ENCODE measurements around the gene FARSA.

The FARSA gene

DNA sequence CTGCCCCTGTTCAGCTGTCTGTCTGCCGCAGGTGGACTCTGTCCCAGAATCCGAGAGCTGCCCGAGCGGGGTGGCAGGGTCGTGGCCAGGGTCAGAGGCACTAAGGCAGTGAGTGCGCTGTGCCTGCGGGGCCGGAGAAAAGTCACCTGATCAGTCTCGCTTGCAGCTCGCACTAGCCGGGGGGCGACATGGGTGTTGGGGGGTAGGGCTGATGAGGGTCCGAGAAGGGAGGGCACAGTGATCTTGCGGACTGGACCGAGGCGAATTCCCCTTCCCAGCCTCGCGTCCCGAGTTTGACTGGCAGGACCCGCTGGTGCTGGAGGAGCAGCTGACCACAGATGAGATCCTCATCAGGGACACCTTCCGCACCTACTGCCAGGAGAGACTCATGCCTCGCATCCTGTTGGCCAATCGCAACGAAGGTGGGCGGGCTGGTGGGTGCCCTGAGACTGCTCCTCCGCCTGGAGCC is 41.9 kb downstream of the FARSA start:
- TF ChIP-seq CTCF (conservative IDR thresholded peaks at IDR 0.05) (no peak), ZFX (IDR thresholded peaks at IDR 0.05) (no peak)
- peak overlapping the region; percentile 66 for H3K27ac ChIP-seq

- TF ChIP-seq CTCF (conservative IDR thresholded peaks at IDR 0.05) (no peak), ZFX (IDR thresholded peaks at IDR 0.05) (0 out of 2 replicates have a peak, but pooled peaks have one; percentile 11)
These were observed 42.5 kb downstream of the FARSA start, which contains the start of gene GCDH for GRCh38 chr19:12890787-12891552. Gene GCDH (plus strand): TSS chr19:12891160. CDS start chr19:12891305, 145 bp downstream.

DNA sequence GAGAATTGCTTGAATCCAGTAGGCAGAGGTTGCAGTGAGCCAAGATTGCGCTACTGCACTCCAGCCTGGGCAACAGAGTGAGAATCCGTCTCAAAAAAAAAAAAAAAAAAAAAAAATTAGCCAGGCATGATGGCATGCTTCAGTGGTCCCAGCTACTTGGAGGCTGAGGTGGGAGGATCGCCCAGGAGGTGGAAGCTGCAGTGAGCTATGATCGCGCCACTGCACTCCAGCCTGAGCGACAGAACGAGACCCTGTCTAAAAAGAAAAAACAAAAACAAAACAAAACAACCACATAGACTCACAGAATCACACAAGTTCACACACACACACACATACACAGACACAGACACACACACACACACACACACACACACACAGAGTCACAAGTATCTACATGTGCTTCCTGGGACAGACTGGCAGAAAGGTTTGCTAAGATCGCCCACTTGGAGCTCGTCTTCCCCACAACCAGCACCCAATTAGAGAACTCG is 43.2 kb downstream of the FARSA start:
- peak overlapping the region; percentile 66 for H3K27ac ChIP-seq

More at GRCh38 chr19:12890787-12891552, 42.5 kb downstream of the FARSA start, which contains the start of gene GCDH:
- peak within 1 kb of the TSS; percentile 66 for H3K27ac ChIP-seq

- TF ChIP-seq CTCF (conservative IDR thresholded peaks at IDR 0.05): no peak
- no peak for TF ChIP-seq ZFX (IDR thresholded peaks at IDR 0.05)
- H3K27ac ChIP-seq: no peak overlapping the region
These were observed 45.4 kb downstream of the FARSA start for GRCh38 chr19:12888006-12888603.

DNA sequence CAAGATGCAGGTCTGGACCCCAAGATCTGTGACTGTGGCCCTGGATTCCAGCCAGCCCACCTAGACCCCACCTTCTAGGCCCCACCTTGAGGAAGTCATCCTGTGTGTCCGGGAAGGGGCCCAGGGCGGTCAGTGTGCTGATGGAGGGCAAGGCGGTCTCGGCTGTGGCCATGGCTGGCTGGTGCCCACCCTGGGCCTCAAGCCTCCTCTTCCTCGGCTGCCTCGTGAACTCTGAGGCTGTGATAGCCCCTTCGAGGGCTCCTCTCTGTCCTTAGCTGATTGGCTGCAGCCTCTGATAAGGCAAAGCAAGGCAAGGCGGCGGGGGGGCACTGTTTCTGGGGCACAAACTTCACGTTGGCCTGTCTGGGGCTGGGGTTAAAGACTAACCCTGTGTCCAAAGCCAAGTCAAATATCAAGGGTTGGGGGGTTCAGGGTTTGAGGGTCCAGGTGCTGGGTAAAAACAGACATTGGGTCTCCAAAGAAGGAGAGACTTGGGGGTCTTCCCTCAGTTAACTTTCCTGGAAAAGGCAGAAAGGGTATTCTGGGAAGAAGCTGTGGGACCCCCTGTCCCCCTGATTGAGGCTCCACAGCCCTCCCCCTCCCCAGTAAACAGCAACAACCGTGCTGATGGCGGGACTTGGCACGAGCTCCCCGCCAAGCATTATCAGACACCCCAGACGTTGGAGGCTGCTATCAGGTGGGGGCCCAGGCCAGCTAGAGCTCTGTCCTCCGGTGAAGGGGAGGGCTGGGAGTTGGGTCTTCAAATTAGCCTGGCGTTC is 46.4 kb downstream of the FARSA start, which contains the start of gene KLF1:
KLF1 (minus strand) TSS at position 233 of the 779 bp plus-strand sequence; CDS start at position 172, 61 bp downstream.
- H3K27ac ChIP-seq: peak within 1 kb of the TSS; percentile 64
- TF ChIP-seq CTCF (conservative IDR thresholded peaks at IDR 0.05) (no peak), ZFX (IDR thresholded peaks at IDR 0.05) (no peak)

GRCh38 chr19:12886651-12886968 is 46.9 kb downstream of the FARSA start:
- TF ChIP-seq CTCF (conservative IDR thresholded peaks at IDR 0.05) (no peak), ZFX (IDR thresholded peaks at IDR 0.05) (no peak)
- H3K27ac ChIP-seq: no peak overlapping the region

DNA sequence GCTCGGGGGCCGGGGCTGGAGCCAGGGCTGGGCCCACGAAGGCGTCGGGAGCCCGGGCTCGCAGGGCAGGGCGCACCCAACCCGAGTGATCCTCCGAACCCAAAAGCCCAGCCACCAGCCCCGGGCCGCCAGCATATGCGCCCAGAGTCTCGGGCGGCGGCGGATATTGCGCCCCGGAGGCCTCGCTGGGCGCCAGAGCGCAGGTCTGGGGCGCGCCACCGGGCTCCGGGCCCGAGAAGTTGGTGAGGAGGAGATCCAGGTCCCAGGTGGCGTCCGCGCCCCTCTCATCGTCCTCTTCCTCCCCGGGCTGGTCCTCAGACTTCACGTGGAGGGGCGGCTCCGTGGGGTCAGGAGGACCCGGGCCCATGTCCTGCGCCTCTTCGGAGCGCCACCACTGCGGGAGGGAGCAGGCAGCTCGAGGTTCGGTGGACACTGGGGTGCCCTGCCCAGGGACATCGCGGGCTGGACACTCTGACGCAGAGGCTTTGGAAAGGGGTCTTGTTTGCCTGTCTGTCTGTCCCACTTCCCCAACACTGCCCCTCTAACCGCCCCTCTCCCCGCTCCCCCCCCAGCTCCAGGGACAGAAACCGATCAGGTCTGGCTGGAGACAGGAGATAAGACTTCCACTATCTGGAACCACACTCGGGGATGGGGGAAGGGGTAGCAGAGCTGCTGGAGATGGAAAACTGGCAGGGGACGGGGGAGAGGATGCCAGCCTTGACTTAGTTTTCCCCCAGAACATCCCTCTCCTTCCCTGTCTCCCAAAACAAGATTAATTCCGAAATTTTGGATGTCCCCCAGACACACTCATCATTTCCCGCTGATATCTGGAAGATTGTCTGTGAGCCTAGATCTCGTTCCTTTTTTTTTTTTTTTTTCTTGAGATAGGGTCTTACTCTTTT is 47.5 kb downstream of the FARSA start:
- peak overlapping the region; percentile 64 for H3K27ac ChIP-seq
- no peak for TF ChIP-seq ZFX (IDR thresholded peaks at IDR 0.05)
- TF ChIP-seq CTCF (conservative IDR thresholded peaks at IDR 0.05): peak; percentile 70; the same call in 1 of the 2 replicates

All from C4-2B (cell line).